ENCODE data around the gene NUDT6. TPM values are rescaled to one million over a fixed set of nuclear protein-coding genes. Genes with fewer than 3 reads are reported as not detected.

The NUDT6 gene, protein sequence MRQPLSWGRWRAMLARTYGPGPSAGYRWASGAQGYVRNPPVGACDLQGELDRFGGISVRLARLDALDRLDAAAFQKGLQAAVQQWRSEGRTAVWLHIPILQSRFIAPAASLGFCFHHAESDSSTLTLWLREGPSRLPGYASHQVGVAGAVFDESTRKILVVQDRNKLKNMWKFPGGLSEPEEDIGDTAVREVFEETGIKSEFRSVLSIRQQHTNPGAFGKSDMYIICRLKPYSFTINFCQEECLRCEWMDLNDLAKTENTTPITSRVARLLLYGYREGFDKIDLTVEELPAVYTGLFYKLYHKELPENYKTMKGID
- total RNA-seq: 4.5 and 9.6 TPM in 2 replicates

DNA sequence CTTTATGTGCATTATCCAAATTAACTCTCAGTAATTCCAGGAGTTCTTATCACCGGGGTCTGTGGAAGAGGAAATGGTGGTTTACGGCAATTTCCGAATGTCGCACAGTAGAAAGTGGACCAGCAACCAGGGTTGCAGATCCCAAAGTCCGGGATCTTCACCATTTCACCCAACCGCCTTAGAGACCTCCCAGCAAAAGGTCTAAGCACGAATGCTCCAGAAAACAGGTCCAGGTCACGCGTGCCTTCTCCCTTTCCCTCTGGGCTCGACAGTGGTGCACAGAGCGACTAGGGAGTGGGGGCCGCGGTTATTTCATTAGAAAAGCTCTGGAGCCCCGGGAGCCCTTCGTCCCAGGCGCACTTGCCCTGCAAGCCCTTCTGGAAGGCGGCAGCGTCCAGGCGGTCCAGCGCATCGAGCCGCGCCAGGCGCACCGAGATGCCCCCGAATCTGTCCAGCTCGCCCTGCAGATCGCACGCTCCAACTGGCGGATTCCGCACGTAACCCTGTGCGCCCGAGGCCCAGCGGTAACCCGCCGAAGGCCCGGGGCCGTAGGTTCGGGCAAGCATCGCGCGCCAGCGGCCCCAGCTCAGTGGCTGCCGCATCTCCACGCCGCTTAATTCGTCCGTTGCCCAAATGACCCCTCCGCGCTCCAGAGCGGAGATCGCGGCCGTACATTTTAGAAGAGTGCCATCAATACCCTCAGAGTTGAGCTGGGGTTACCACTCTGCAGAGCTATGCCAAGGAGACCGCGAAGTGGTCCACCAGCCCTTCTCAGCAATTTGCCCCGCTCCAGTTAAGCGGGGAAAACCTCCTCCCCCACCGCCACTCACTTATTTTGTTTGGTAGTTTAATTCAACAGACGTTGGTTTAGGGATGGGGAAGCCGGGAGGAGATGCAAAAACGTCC lies at the start of gene NUDT6:
NUDT6 (minus strand) TSS at position 627 of the 906 bp plus-strand sequence; CDS start at position 602, 25 bp downstream.

Other genes with a start within 250 kb of the NUDT6 start
- gene BBS12, start 189.9 kb downstream of the NUDT6 start, total RNA-seq: 4.9 and 5.9 TPM in 2 replicates
- gene FGF2, start 95.8 kb downstream of the NUDT6 start, total RNA-seq: 20.2 and 31.1 TPM in 2 replicates